Measurements from ENCODE around the gene HDAC4. TPM values are rescaled to one million over a fixed set of nuclear protein-coding genes. Genes with fewer than 3 reads are reported as not detected.

HDAC4 gene
- total and polyA plus RNA-seq, 2 experiments from 2014 or later, result 8.1 to 41.8 TPM

- no peak for TF ChIP-seq JUNB (IDR thresholded peaks at IDR 0.05; ENCODE audit: unreplicated experiment)
- no peak for TF ChIP-seq POLR2AphosphoS5 (IDR thresholded peaks at IDR 0.05; ENCODE audit: low read depth)
- TF ChIP-seq STAT1 (IDR thresholded peaks at IDR 0.05; ENCODE audit: unreplicated experiment), result no peak
- TF ChIP-seq ZNF331 (CRISPR knock-in tag; IDR thresholded peaks at IDR 0.05; ENCODE audit: low read depth), result no peak
- TF ChIP-seq ZNF114 (CRISPR knock-in tag; IDR thresholded peaks at IDR 0.05), result no peak
- TF ChIP-seq REST (IDR thresholded peaks at IDR 0.05; ENCODE audit: unreplicated experiment), result no peak
- TF ChIP-seq EZH2 (IDR thresholded peaks at IDR 0.05; ENCODE audit: low read depth, unreplicated experiment), result no peak
- TF ChIP-seq ETS1 (IDR thresholded peaks at IDR 0.05), result no peak
- TF ChIP-seq EZH2phosphoT487 (IDR thresholded peaks at IDR 0.05; ENCODE audit: unreplicated experiment), result no peak
- TF ChIP-seq ZNF462 (CRISPR knock-in tag; IDR thresholded peaks at IDR 0.05), result no peak
- TF ChIP-seq NANOG (IDR thresholded peaks at IDR 0.05; ENCODE audit: borderline replicate concordance), result no peak
- Histone ChIP-seq H3K4me3 (no peak overlapping the region), H3K4me2 (no peak overlapping the region), H3K9me2 (ENCODE audit: insufficient read depth) (0 out of 2 replicates have a peak, but pooled peaks cover 9% of the 10 kb centered on the region), H3K36me3 (ENCODE audit: insufficient read depth) (peaks cover 5% of the 10 kb centered on the region; the same call in 1 of the 2 replicates), H3F3A (replicated peaks; ENCODE audit: low read depth) (no peaks in the 10 kb centered on the region), H2AFZ (no peak overlapping the region), H3K27ac (ENCODE audit: low read depth) (no peak overlapping the region), H3K27me3 (ENCODE audit: insufficient read depth) (no peaks in the 10 kb centered on the region), H3K4me1 (ENCODE audit: insufficient read depth) (no peaks in the 10 kb centered on the region), H4K20me1 (replicated peaks; ENCODE audit: insufficient read depth) (no peaks in the 10 kb centered on the region; the same call in 1 of the 2 replicates), H3K79me2 (replicated peaks; ENCODE audit: insufficient read depth) (no peaks in the 10 kb centered on the region; the same call in 1 of the 2 replicates)
- no peak for DNase-seq (ENCODE audit: low spot score)
- Mint-ChIP-seq H3K9me3 (peaks cover 25% of the 10 kb centered on the region), H3K4me3 (no peak overlapping the region), H3K4me1 (peaks cover 5% of the 10 kb centered on the region), H3K27me3 (ENCODE audit: insufficient read depth, low read depth, poor library complexity) (peaks cover 6% of the 10 kb centered on the region), H3K36me3 (ENCODE audit: low read depth) (peaks cover 29% of the 10 kb centered on the region), H3K27ac (no peak overlapping the region)
- ATAC-seq, result no peak
Measured at GRCh38 chr2:239168575-239168974, 232.2 kb downstream of the HDAC4 start.

Data from GM23338 (cell line).